B cell (primary cell): ENCODE results near the gene RAI1. TPM values are rescaled to one million over a fixed set of nuclear protein-coding genes. Genes with fewer than 3 reads are reported as not detected.
A peak's percentile ranks its signal among the peaks of the same experiment; 100 is the strongest.

Experiments
- ATAC-seq: fragments of 200-7000 bp; cut with Tn5 transposase; one replicate; pipeline ENCODE4 v1.10.0; 2021; ENCODE audit warnings: low read depth, mild to moderate bottlenecking, moderate number of reproducible peaks, moderate library complexity
- CTCF ChIA-PET: fragments of 350-600 bp; sonication (Branson Sonifier 250); formaldehyde crosslinking; loops from one replicate; lab custom pipeline; 2021; ENCODE audit warnings: antibody characterized with exemption, inconsistent platforms; lab: Charles Lee
- POLR2A ChIA-PET: fragments of 350-600 bp; sonication (Branson Sonifier 250); formaldehyde crosslinking; loops from one replicate; lab custom pipeline; 2021; ENCODE audit warnings: antibody characterized with exemption; lab: Charles Lee
- DNase-seq: peaks from one replicate; pipeline ENCODE4 v3.0.0; 2013
- H2AFZ ChIP-seq: 2 replicates; pipeline ENCODE4 v1.6.1; 2012; ENCODE audit warnings: mild to moderate bottlenecking, low read depth, low read length; ENCODE audit not compliant: insufficient read depth, poor library complexity, severe bottlenecking
- H3K27ac ChIP-seq, 2 donors: 1 replicate in 1 of 2; 2 replicates in 1 of 2; pipeline ENCODE4 v1.5.1; 2012 to 2013; ENCODE audit warnings: low read length in 2 of 2, mild to moderate bottlenecking in 2 of 2, moderate library complexity in 1 of 2
- H3K27me3 ChIP-seq, 4 experiments: fragments of 200-600 bp in 1 of 4; sonication (generic) in 1 of 4; replicated peaks in 1 of 4; 1 replicate in 2 of 4; 2 replicates in 2 of 4; pipeline versions ENCODE4 v1.6.1 to v1.7.0; 2013 to 2016; ENCODE audit warnings: low read length in 3 of 4, mild to moderate bottlenecking in 2 of 4, mixed read lengths in 1 of 4, moderate library complexity in 1 of 4; ENCODE audit not compliant: insufficient read depth in 4 of 4, control insufficient read depth in 3 of 4; ENCODE audit errors: control extremely low read depth in 1 of 4
- H3K36me3 ChIP-seq, 2 experiments: replicated peaks in 1 of 2; 1 replicate in 1 of 2; 2 replicates in 1 of 2; pipeline versions ENCODE4 v1.6.1 to v1.7.1; 2013; ENCODE audit warnings: low read length in 1 of 2; ENCODE audit not compliant: insufficient read depth in 2 of 2, control insufficient read depth in 1 of 2; ENCODE audit errors: control extremely low read depth in 1 of 2, extremely low read depth in 1 of 2
- H3K4me1 ChIP-seq, 2 donors: fragments of 200-600 bp in 1 of 2; sonication (generic) in 1 of 2; 1 replicate in 1 of 2; 2 replicates in 1 of 2; pipeline versions ENCODE4 v1.5.1 to v1.6.1; 2013 to 2017; ENCODE audit warnings: low read length in 2 of 2; ENCODE audit not compliant: control insufficient read depth in 2 of 2, insufficient read depth in 2 of 2
- H3K4me2 ChIP-seq: replicated peaks from 2 replicates; pipeline ENCODE3; 2012; ENCODE audit warnings: mild to moderate bottlenecking, low read depth, low read length; ENCODE audit not compliant: poor library complexity, severe bottlenecking
- H3K4me3 ChIP-seq, 5 experiments: fragments of 200-600 bp in 1 of 5; sonication (generic) in 1 of 5; 1 replicate in 3 of 5; 2 replicates in 2 of 5; pipeline versions ENCODE4 v1.5.1 to v1.7.0; 2011 to 2016; ENCODE audit warnings: low read length in 4 of 5, mild to moderate bottlenecking in 4 of 5, low read depth in 2 of 5, control low read depth in 1 of 5, moderate library complexity in 1 of 5; ENCODE audit not compliant: insufficient read depth in 1 of 5; ENCODE audit errors: control extremely low read depth in 1 of 5, extremely low read depth in 1 of 5
- H3K79me2 ChIP-seq: fragments of 200-600 bp; sonication (generic); one replicate; pipeline ENCODE4 v1.6.0; 2016; ENCODE audit warnings: low read length; ENCODE audit not compliant: control insufficient read depth, insufficient read depth
- H3K9ac ChIP-seq: fragments of 200-600 bp; sonication (generic); 2 replicates; pipeline ENCODE4 v1.6.1; 2017; ENCODE audit warnings: mild to moderate bottlenecking, low read length, moderate library complexity
- H3K9me3 ChIP-seq, 3 donors: one replicate each; pipeline versions ENCODE4 v1.6.1 to v1.7.1; 2013; ENCODE audit warnings: low read length in 2 of 3; ENCODE audit not compliant: control insufficient read depth in 2 of 3, insufficient read depth in 1 of 3; ENCODE audit errors: control extremely low read depth in 1 of 3
- H4K20me1 ChIP-seq: 2 replicates; pipeline ENCODE4 v1.6.0; 2012; ENCODE audit warnings: mild to moderate bottlenecking, low read length; ENCODE audit not compliant: insufficient read depth, control insufficient read depth, poor library complexity, severe bottlenecking
- H3K27ac Mint-ChIP-seq: one replicate; pipeline ENCODE4 v1.8.0; 2021; ENCODE audit warnings: mixed read lengths
- H3K27me3 Mint-ChIP-seq: one replicate; pipeline ENCODE4 v1.8.0; 2021; ENCODE audit warnings: mixed read lengths
- H3K4me1 Mint-ChIP-seq: one replicate; pipeline ENCODE4 v1.8.0; 2021; ENCODE audit warnings: mixed read lengths
- H3K4me3 Mint-ChIP-seq: one replicate; pipeline ENCODE4 v1.8.0; 2021; ENCODE audit warnings: mixed read lengths
- H3K9me3 Mint-ChIP-seq: one replicate; pipeline ENCODE4 v1.8.0; 2022; ENCODE audit warnings: mixed read lengths; ENCODE audit not compliant: insufficient read depth
- EZH2 ChIP-seq: IDR thresholded peaks from 2 replicates; pipeline ENCODE4 v1.6.1; 2012; ENCODE audit warnings: borderline replicate concordance, low read depth, mild to moderate bottlenecking, moderate library complexity, low read length; ENCODE audit not compliant: insufficient read depth, poor library complexity, severe bottlenecking
- WGBS: methylation state at CpG from one replicate; pipeline ENCODE4 v1.1.5; 2013; ENCODE audit warnings: missing lambda C conversion rate; ENCODE audit not compliant: insufficient coverage; 5-methylcytosine and 5-hydroxymethylcytosine counted together
- intact Hi-C: fragments of 100-400 bp; cut with micrococcal nuclease; formaldehyde crosslinking; loops from one replicate; pipeline ENCODE4 v1.10.0; 2022
- polyA plus RNA-seq: library from polyadenylated mRNA; depleted of rRNA; stranded (reverse); fragments of >200 nt; gene quantifications from 2 replicates; pipeline ENCODE4 v1.2.3, GENCODE V29; 2012
- total RNA-seq, 2 donors: library from RNA; stranded (reverse); fragments of 120-200 nt in 1 of 2; gene quantifications; 1 replicate in 1 of 2; 2 replicates in 1 of 2; pipeline versions ENCODE4 v1.2.3 to v1.2.4, GENCODE V29; 2013 to 2022
- TF ChIP-seq, protein P1 (sequence below): fragments of 200-600 bp; IDR thresholded peaks from one replicate; pipeline ENCODE4 v1.8.0; 2022; ENCODE audit warnings: antibody characterized with exemption, mild to moderate bottlenecking

RAI1 gene
- total and polyA plus RNA-seq, 2 donors (not counting 1 experiment from before 2014, with no cell fraction given), result 4.7 to 34.0 TPM

DNA sequence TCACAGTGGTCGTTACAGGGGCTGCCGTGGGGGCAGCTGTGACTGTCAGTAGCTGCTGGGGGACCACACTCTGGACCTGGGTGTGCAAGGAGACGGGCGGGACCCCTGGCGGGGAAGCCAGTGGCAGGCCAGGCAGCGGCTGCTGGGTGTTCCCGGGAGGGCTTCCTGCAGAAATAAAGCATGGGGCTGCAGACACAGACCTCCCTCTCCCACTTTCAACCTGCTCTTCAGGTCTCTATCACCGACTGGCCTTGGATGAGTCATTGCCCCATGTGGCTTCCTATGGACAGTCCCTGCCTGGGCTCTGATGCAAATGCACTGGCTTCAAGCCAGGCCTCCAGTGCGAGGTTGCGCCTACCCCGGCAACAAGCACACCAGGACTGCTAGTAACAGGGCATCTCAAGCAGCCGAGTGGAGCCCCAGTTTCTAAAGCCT lies 138.3 kb downstream of the RAI1 start:
- DNase-seq (no peak), ATAC-seq (peak; percentile 48)
- Histone ChIP-seq H3K4me1 (peaks cover 20 to 25% of the 10 kb centered on the region in 2 donors), H3K9me3 (no peaks in the 10 kb centered on the region), H4K20me1 (peaks cover 52% of the 10 kb centered on the region), H3K36me3 (peaks cover 0 to 30% of the 10 kb centered on the region in 2 experiments), H3K4me3 (no peak overlapping the region), H3K4me2 (no peak overlapping the region), H3K27me3 (no peaks in the 10 kb centered on the region), H3K9ac (no peak overlapping the region), H3K27ac (no peak overlapping the region), H2AFZ (no peak overlapping the region), H3K79me2 (peaks cover 41% of the 10 kb centered on the region)
- no peak for TF ChIP-seq EZH2
- TF ChIP-seq, protein P1, sequence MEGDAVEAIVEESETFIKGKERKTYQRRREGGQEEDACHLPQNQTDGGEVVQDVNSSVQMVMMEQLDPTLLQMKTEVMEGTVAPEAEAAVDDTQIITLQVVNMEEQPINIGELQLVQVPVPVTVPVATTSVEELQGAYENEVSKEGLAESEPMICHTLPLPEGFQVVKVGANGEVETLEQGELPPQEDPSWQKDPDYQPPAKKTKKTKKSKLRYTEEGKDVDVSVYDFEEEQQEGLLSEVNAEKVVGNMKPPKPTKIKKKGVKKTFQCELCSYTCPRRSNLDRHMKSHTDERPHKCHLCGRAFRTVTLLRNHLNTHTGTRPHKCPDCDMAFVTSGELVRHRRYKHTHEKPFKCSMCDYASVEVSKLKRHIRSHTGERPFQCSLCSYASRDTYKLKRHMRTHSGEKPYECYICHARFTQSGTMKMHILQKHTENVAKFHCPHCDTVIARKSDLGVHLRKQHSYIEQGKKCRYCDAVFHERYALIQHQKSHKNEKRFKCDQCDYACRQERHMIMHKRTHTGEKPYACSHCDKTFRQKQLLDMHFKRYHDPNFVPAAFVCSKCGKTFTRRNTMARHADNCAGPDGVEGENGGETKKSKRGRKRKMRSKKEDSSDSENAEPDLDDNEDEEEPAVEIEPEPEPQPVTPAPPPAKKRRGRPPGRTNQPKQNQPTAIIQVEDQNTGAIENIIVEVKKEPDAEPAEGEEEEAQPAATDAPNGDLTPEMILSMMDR, result no peak
- Mint-ChIP-seq H3K4me1 (peaks cover 32% of the 10 kb centered on the region), H3K4me3 (peak overlapping the region; percentile 26), H3K27ac (no peak overlapping the region), H3K27me3 (no peaks in the 10 kb centered on the region), H3K9me3 (no peaks in the 10 kb centered on the region)
- WGBS, result 82% methylated on average over 12 of the region's 12 CpGs
- POLR2A ChIA-PET, result no interaction called here
- CTCF ChIA-PET, result interaction anchor here (0.7 to 4.2 kb wide), 4 partner anchors 14 to 99 kb away, joined by 3 to 26 read pairs (median 6); no protein-coding TSS in a partner anchor
- intact Hi-C loops, result no loop called here

GRCh38 chr17:17820046-17820445 lies 138.8 kb downstream of the RAI1 start:
- Histone ChIP-seq H3K79me2 (peaks cover 41% of the 10 kb centered on the region), H3K36me3 (peaks cover 0 to 26% of the 10 kb centered on the region in 2 experiments), H3K9ac (no peak overlapping the region), H3K27me3 (no peaks in the 10 kb centered on the region), H3K9me3 (no peaks in the 10 kb centered on the region), H3K4me1 (peaks cover 20 to 30% of the 10 kb centered on the region in 2 donors), H3K27ac (no peak overlapping the region), H3K4me2 (no peak overlapping the region), H3K4me3 (no peak overlapping the region), H2AFZ (no peak overlapping the region), H4K20me1 (peaks cover 55% of the 10 kb centered on the region)
- ChIA-PET CTCF (interaction anchor here (1.1 to 4.2 kb wide), 5 partner anchors 8 to 40 kb away, joined by 3 to 26 read pairs (median 8); partner anchors contain the start of gene SREBF1), POLR2A (no interaction called here)
- TF ChIP-seq, protein P1, result no peak
- TF ChIP-seq EZH2, result no peak
- H3K4me3 Mint-ChIP-seq, result no peak overlapping the region
- DNase-seq (no peak), ATAC-seq (no peak)
- WGBS, result 100% methylated on average over 6 of the region's 10 CpGs
- H3K9me3 Mint-ChIP-seq, result no peaks in the 10 kb centered on the region
- intact Hi-C loops, result no loop called here
- no peaks in the 10 kb centered on the region for H3K27me3 Mint-ChIP-seq
- H3K27ac Mint-ChIP-seq, result no peak overlapping the region
- H3K4me1 Mint-ChIP-seq, result peaks cover 37% of the 10 kb centered on the region
